ENCODE measurements around the gene SLC39A9.
"Not testable (repeated sequence)": the region's sequence is repeated elsewhere in the genome, so short reads cannot be mapped to it uniquely, and the experiment has no call there.

SLC39A9 gene

GRCh38 chr14:69493038-69493437, 94.5 kb downstream of the SLC39A9 start (continued):
- no peak for TF ChIP-seq CSRNP3 (CRISPR knock-in tag; IDR thresholded peaks at IDR 0.05)
- no peak for TF ChIP-seq ZNF565 (CRISPR knock-in tag; conservative IDR thresholded peaks at IDR 0.05; ENCODE audit: low read depth)
- no peak for TF ChIP-seq PPARA (CRISPR knock-in tag; IDR thresholded peaks at IDR 0.05; ENCODE audit: borderline replicate concordance)
- TF ChIP-seq, protein P1, sequence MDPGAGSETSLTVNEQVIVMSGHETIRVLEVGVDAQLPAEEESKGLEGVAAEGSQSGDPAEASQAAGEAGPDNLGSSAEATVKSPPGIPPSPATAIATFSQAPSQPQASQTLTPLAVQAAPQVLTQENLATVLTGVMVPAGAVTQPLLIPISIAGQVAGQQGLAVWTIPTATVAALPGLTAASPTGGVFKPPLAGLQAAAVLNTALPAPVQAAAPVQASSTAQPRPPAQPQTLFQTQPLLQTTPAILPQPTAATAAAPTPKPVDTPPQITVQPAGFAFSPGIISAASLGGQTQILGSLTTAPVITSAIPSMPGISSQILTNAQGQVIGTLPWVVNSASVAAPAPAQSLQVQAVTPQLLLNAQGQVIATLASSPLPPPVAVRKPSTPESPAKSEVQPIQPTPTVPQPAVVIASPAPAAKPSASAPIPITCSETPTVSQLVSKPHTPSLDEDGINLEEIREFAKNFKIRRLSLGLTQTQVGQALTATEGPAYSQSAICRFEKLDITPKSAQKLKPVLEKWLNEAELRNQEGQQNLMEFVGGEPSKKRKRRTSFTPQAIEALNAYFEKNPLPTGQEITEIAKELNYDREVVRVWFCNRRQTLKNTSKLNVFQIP (CRISPR knock-in tag; IDR thresholded peaks at IDR 0.05; ENCODE audit: borderline replicate concordance, low read depth) = no peak
- no peak for TF ChIP-seq ZFP3 (CRISPR knock-in tag; IDR thresholded peaks at IDR 0.05)
- TF ChIP-seq ZFP30 (CRISPR knock-in tag; IDR thresholded peaks at IDR 0.05) = no peak

- TF ChIP-seq, protein P2, sequence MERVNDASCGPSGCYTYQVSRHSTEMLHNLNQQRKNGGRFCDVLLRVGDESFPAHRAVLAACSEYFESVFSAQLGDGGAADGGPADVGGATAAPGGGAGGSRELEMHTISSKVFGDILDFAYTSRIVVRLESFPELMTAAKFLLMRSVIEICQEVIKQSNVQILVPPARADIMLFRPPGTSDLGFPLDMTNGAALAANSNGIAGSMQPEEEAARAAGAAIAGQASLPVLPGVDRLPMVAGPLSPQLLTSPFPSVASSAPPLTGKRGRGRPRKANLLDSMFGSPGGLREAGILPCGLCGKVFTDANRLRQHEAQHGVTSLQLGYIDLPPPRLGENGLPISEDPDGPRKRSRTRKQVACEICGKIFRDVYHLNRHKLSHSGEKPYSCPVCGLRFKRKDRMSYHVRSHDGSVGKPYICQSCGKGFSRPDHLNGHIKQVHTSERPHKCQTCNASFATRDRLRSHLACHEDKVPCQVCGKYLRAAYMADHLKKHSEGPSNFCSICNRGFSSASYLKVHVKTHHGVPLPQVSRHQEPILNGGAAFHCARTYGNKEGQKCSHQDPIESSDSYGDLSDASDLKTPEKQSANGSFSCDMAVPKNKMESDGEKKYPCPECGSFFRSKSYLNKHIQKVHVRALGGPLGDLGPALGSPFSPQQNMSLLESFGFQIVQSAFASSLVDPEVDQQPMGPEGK (CRISPR knock-in tag; IDR thresholded peaks at IDR 0.05; ENCODE audit: borderline replicate concordance) = no peak
- no peak for ATAC-seq
Measured at GRCh38 chr14:69493791-69494190, 95.3 kb downstream of the SLC39A9 start.

GRCh38 chr14:69495341-69495921, 96.9 kb downstream of the SLC39A9 start:
- no peak for ATAC-seq
- TF ChIP-seq, protein P2 (CRISPR knock-in tag; IDR thresholded peaks at IDR 0.05; ENCODE audit: borderline replicate concordance) = no peak
- TF ChIP-seq GLIS3 (CRISPR knock-in tag; IDR thresholded peaks at IDR 0.05) (no peak), ZNF565 (CRISPR knock-in tag; conservative IDR thresholded peaks at IDR 0.05; ENCODE audit: low read depth) (no peak), BACH2 (CRISPR knock-in tag; IDR thresholded peaks at IDR 0.05; ENCODE audit: borderline replicate concordance) (no peak), ZC3H10 (CRISPR knock-in tag; IDR thresholded peaks at IDR 0.05) (no peak), TSHZ2 (CRISPR knock-in tag; IDR thresholded peaks at IDR 0.05) (no peak), ZFP30 (CRISPR knock-in tag; IDR thresholded peaks at IDR 0.05) (no peak), TOX (CRISPR knock-in tag; IDR thresholded peaks at IDR 0.05; ENCODE audit: borderline replicate concordance) (no peak), ARNTL (CRISPR knock-in tag; IDR thresholded peaks at IDR 0.05; ENCODE audit: borderline replicate concordance, low read depth) (no peak)
- TF ChIP-seq, protein P1 (CRISPR knock-in tag; IDR thresholded peaks at IDR 0.05; ENCODE audit: borderline replicate concordance, low read depth) = no peak

GRCh38 chr14:69497866-69498265, 99.4 kb downstream of the SLC39A9 start:
- not testable (repeated sequence) for ATAC-seq

GRCh38 chr14:69498286-69498685, 99.8 kb downstream of the SLC39A9 start:
- not testable (repeated sequence) for ATAC-seq

Data from SK-N-SH treated with all-trans-retinoic acid at 6 μM for 48 hours (cell line).